IPS-20b (cell line): ENCODE measurements around the gene FARP1.

Source experiments
- H3K27ac ChIP-seq: one replicate; pipeline ENCODE4 v1.5.1; 2013; ENCODE audit warnings: low read length
- H3K27me3 ChIP-seq: 2 replicates; pipeline ENCODE4 v1.6.1; 2013; ENCODE audit warnings: mild to moderate bottlenecking, low read length, inconsistent platforms; ENCODE audit not compliant: insufficient read depth
- H3K36me3 ChIP-seq: 2 replicates; pipeline ENCODE4 v1.6.1; 2013; ENCODE audit warnings: low read depth, mild to moderate bottlenecking, inconsistent platforms, low read length, moderate library complexity; ENCODE audit not compliant: insufficient read depth
- H3K4me1 ChIP-seq: 2 replicates; pipeline ENCODE4 v1.6.1; 2013; ENCODE audit warnings: mild to moderate bottlenecking, control low read depth, inconsistent platforms, low read length, moderate library complexity; ENCODE audit not compliant: insufficient read depth
- H3K4me3 ChIP-seq: 2 replicates; pipeline ENCODE4 v1.5.1; 2013; ENCODE audit warnings: mild to moderate bottlenecking, low read length, inconsistent platforms
- H3K9ac ChIP-seq: 2 replicates; pipeline ENCODE4 v1.6.1; 2013; ENCODE audit warnings: low read depth, mild to moderate bottlenecking, inconsistent platforms, low read length, moderate library complexity
- H3K9me3 ChIP-seq: 2 replicates; pipeline ENCODE4 v1.6.1; 2013; ENCODE audit warnings: mild to moderate bottlenecking, low read depth, low read length, inconsistent platforms; ENCODE audit not compliant: insufficient read depth

Gene FARP1

GRCh38 chr13:98351636-98352035 is 208.7 kb downstream of the FARP1 start:
- Histone ChIP-seq H3K4me3 (no peak overlapping the region), H3K27me3 (no peaks in the 10 kb centered on the region), H3K27ac (no peak overlapping the region), H3K4me1 (no peaks in the 10 kb centered on the region; the same call in 1 of the 2 replicates), H3K9me3 (no peaks in the 10 kb centered on the region), H3K9ac (no peak overlapping the region), H3K36me3 (no peaks in the 10 kb centered on the region)

- H3K9ac ChIP-seq: no peak overlapping the region
- H3K27me3 ChIP-seq: no peaks in the 10 kb centered on the region
- no peak overlapping the region for H3K4me3 ChIP-seq
- H3K36me3 ChIP-seq: no peaks in the 10 kb centered on the region
- H3K4me1 ChIP-seq: no peaks in the 10 kb centered on the region; the same call in 1 of the 2 replicates
- no peaks in the 10 kb centered on the region for H3K9me3 ChIP-seq
- no peak overlapping the region for H3K27ac ChIP-seq
These were observed 209.3 kb downstream of the FARP1 start for GRCh38 chr13:98352226-98352625.

- H3K4me3 ChIP-seq: no peak overlapping the region
- H3K27me3 ChIP-seq: no peaks in the 10 kb centered on the region
- no peaks in the 10 kb centered on the region; the same call in 1 of the 2 replicates for H3K4me1 ChIP-seq
- H3K9ac ChIP-seq: no peak overlapping the region
- no peaks in the 10 kb centered on the region for H3K9me3 ChIP-seq
- H3K27ac ChIP-seq: no peak overlapping the region
- no peaks in the 10 kb centered on the region for H3K36me3 ChIP-seq
These were observed 210.9 kb downstream of the FARP1 start for GRCh38 chr13:98353750-98354149.

GRCh38 chr13:98358937-98359336 is 216.0 kb downstream of the FARP1 start:
- H3K27me3 ChIP-seq: no peaks in the 10 kb centered on the region
- no peak overlapping the region for H3K4me3 ChIP-seq
- peaks cover 2% of the 10 kb centered on the region; the same call in 1 of the 2 replicates for H3K4me1 ChIP-seq
- no peaks in the 10 kb centered on the region for H3K36me3 ChIP-seq
- no peaks in the 10 kb centered on the region for H3K9me3 ChIP-seq
- no peak overlapping the region; the same call in 1 of the 2 replicates for H3K9ac ChIP-seq
- H3K27ac ChIP-seq: no peak overlapping the region

GRCh38 chr13:98360545-98360944 is 217.7 kb downstream of the FARP1 start:
- no peaks in the 10 kb centered on the region for H3K9me3 ChIP-seq
- H3K9ac ChIP-seq: no peak overlapping the region
- H3K27ac ChIP-seq: no peak overlapping the region
- H3K27me3 ChIP-seq: no peaks in the 10 kb centered on the region
- no peaks in the 10 kb centered on the region for H3K36me3 ChIP-seq
- H3K4me3 ChIP-seq: no peak overlapping the region
- H3K4me1 ChIP-seq: peaks cover 2% of the 10 kb centered on the region; the same call in 1 of the 2 replicates

- Histone ChIP-seq H3K4me1 (peaks cover 2% of the 10 kb centered on the region; the same call in 1 of the 2 replicates), H3K27ac (no peak overlapping the region), H3K36me3 (peaks cover 8% of the 10 kb centered on the region; the same call in 1 of the 2 replicates), H3K27me3 (no peaks in the 10 kb centered on the region), H3K4me3 (no peak overlapping the region), H3K9ac (no peak overlapping the region), H3K9me3 (no peaks in the 10 kb centered on the region)
These were observed 220.4 kb downstream of the FARP1 start for GRCh38 chr13:98363326-98363725.

GRCh38 chr13:98364179-98364578 is 221.3 kb downstream of the FARP1 start:
- peaks cover 12% of the 10 kb centered on the region; the same call in 1 of the 2 replicates for H3K36me3 ChIP-seq
- no peak overlapping the region for H3K4me3 ChIP-seq
- no peaks in the 10 kb centered on the region for H3K9me3 ChIP-seq
- no peaks in the 10 kb centered on the region for H3K27me3 ChIP-seq
- peaks cover 2% of the 10 kb centered on the region; the same call in 1 of the 2 replicates for H3K4me1 ChIP-seq
- no peak overlapping the region for H3K27ac ChIP-seq
- no peak overlapping the region for H3K9ac ChIP-seq

- Histone ChIP-seq H3K27ac (no peak overlapping the region), H3K27me3 (no peaks in the 10 kb centered on the region)
These were observed 221.8 kb downstream of the FARP1 start for GRCh38 chr13:98364647-98365046.

GRCh38 chr13:98365302-98365701 is 222.4 kb downstream of the FARP1 start:
- Histone ChIP-seq H3K27ac (no peak overlapping the region), H3K27me3 (no peaks in the 10 kb centered on the region), H3K4me1 (peaks cover 2% of the 10 kb centered on the region; the same call in 1 of the 2 replicates), H3K9ac (no peak overlapping the region), H3K4me3 (no peak overlapping the region), H3K36me3 (peaks cover 18% of the 10 kb centered on the region; the same call in 1 of the 2 replicates), H3K9me3 (no peaks in the 10 kb centered on the region)

More at GRCh38 chr13:98364647-98365046, 221.8 kb downstream of the FARP1 start:
- no peak overlapping the region for H3K9ac ChIP-seq
- no peak overlapping the region for H3K4me3 ChIP-seq
- peaks cover 14% of the 10 kb centered on the region; the same call in 1 of the 2 replicates for H3K36me3 ChIP-seq
- H3K4me1 ChIP-seq: peaks cover 2% of the 10 kb centered on the region; the same call in 1 of the 2 replicates
- H3K9me3 ChIP-seq: no peaks in the 10 kb centered on the region

- H3K4me3 ChIP-seq: no peak overlapping the region
- H3K4me1 ChIP-seq: peaks cover 9% of the 10 kb centered on the region
- H3K27me3 ChIP-seq: no peaks in the 10 kb centered on the region
- H3K9me3 ChIP-seq: no peaks in the 10 kb centered on the region
- no peak overlapping the region for H3K9ac ChIP-seq
- H3K36me3 ChIP-seq: peaks cover 18% of the 10 kb centered on the region; the same call in 1 of the 2 replicates
- no peak overlapping the region for H3K27ac ChIP-seq
These were observed 223.1 kb downstream of the FARP1 start for GRCh38 chr13:98366010-98366409.

- Histone ChIP-seq H3K4me1 (peaks cover 13% of the 10 kb centered on the region), H3K36me3 (peaks cover 18% of the 10 kb centered on the region; the same call in 1 of the 2 replicates), H3K9me3 (no peaks in the 10 kb centered on the region), H3K9ac (no peak overlapping the region), H3K27me3 (no peaks in the 10 kb centered on the region), H3K4me3 (no peak overlapping the region), H3K27ac (no peak overlapping the region)
These were observed 223.5 kb downstream of the FARP1 start for GRCh38 chr13:98366443-98366842.

GRCh38 chr13:98366959-98367358 is 224.1 kb downstream of the FARP1 start:
- H3K27me3 ChIP-seq: no peaks in the 10 kb centered on the region
- no peaks in the 10 kb centered on the region for H3K9me3 ChIP-seq
- no peak overlapping the region for H3K4me3 ChIP-seq
- peaks cover 15% of the 10 kb centered on the region for H3K4me1 ChIP-seq
- peaks cover 18% of the 10 kb centered on the region; the same call in 1 of the 2 replicates for H3K36me3 ChIP-seq
- no peak overlapping the region for H3K9ac ChIP-seq
- H3K27ac ChIP-seq: no peak overlapping the region
